Hippocampal formation (tissue), 2 donors: ENCODE measurements around the gene E2F2.
"Not testable (repeated sequence)": the region's sequence is repeated elsewhere in the genome, so short reads cannot be mapped to it uniquely, and the experiment has no call there.

Experiments used
- DNase-seq, 2 donors: peaks; one replicate each; lab custom pipeline; 2025; lab: John Stamatoyannopoulos, UW

Gene E2F2

DNA sequence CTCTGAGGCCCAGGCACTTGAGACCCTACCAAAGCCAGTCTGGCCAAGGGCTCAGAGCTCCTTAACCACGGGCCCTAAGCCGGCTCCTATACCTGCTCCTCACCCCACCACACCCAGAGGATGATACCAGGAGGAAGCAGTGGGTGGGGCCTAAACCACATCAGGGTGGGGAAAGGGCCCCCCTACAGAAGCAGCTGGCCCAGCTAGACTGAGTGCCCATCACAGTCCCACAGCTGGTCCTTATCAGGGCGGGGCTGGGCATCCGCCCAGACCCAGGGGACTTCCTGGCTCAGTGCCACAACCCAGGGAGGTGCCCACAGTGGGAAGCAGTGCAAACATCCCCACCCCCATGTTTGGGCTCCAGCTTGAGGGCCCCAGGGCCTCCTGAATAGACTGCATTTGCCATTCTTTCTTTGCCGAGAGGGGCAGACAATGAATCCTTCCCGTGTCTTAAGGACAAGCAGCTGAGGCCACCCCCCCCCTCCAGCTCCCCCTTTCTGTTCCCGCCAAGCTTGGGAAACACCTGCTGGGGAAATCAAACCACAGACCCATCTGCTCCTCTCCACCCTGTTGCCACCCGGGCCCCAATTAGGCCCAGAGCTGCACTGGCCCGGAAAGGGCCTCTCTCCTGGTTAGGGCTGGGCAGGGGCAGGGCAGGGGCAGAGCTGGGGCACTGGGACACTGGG is 6.2 kb downstream of the E2F2 start:
- no peak for DNase-seq

DNA sequence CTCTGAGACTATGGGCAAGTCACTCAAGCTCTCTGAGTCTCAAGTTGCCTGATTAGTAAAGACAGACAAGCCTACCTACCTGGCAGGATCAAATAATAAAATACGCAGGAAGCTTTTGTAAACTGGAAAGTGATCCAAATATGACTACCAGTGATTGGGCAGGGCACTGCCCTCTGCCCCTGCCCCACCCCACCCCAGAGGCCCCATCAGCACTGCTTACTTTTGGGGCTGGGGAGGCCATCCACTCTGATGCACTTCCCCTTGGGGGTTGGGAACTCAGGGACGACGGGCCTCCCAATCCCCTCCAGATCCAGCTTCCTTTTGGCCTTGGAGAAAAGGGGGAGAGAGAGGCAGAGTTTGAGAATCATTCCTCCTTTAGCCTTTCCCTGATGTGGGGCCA is 6.9 kb downstream of the E2F2 start:
- no peak for DNase-seq

DNA sequence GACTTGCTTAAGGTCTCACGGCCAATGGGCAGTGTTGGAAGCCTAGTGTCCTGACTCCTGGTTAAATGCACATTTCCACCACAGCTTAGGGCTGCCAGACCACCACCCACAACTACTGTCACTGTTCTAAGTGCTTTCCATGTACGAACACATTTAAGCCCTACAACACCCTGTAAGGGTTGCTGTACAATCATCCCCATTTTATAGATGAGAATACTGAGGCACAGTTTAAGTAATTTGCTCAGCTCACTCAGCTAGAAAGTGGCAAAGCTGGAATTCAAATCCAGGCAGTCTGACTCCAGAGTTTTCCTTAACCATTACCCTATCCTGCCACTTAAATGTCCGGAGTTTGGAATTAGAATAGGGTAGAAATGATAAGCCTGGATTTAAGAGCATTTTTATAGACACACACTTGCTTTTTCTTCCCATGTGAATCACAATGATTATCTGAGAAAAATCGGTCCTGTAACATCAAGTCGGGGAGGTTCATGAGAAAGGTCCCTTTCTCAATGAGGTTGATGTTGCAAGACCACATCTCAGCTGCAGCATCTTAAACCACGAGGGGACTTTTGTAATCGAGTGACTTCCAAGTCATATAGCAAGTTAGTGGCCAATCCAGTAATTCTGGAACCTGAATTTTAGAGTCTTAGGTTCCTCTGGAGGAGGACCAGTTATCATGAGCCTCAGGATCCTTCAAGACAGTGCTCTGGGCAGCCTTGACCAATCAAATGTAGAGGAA is 8.6 kb downstream of the E2F2 start:
- no peak for DNase-seq

- DNase-seq: no peak
Measured at GRCh38 chr1:23521588-23521987, 9.4 kb downstream of the E2F2 start.

DNA sequence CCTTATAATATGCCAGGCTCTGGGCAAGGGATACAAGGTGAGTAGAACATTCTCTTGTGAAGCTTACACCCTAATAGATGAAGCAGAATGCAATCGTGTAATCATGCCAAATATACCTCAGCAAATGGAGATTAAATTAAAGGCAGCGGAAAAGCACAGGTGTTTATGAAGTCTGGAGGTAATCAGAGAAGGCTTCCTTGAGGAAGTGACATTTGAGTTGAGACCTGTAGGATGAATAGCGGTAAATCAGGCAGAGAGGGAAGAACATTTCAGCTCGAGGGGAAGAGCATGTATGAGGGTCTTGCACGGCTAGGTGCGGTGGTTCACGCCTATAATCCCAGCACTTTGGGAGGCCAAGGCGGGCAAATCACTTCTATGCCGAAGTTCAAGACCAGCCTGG is 13.5 kb downstream of the E2F2 start:
- DNase-seq: no peak

- DNase-seq: no peak
Measured at GRCh38 chr1:23515905-23516304, 15.1 kb downstream of the E2F2 start.

DNA sequence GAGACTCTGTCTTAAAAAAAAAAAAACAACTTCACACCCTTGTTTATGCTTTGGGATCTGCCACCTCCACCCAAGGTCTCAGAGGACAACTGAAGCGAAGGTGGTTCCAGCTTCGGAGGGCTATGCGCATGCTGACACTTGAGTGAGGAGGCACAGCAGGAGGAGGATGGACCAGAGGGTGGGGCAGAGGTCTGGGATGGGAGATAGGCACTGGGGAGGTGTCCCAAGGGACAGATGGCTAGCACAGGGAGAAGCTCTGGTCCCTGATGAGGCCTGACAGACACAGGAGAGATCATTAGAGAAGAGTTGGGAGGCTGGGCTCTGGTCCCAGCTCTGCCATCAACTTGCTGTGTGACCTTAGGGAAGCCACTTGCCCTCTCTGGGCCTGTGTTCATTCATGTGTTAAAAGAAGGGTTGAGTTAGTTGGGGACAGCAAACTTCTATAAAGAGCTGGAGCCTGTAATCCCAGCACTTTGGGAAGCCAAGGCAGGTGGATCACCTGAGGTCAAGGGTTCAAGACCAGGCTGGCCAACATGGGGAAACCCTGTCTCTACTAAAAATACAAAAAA is 16.8 kb downstream of the E2F2 start:
- no peak for DNase-seq

DNA sequence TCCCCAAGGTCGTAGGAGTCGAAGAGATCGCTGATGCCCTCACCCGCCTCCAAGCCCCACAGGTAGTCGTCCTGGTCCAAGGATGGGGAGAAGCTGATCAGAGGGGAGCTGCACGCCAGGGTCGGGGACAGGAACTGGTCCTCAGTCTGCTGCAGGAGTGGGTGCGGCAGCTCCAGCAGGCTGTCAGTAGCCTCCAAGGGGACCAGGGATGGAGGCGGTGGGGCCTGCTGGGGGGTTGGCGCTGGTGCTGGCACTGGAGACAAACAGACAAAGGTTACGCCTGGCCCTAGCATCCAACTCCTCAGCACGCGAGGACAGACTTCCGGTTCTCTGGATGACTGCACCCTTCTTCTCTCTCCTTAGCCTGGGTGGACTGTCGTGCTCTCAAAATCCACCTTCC is 21.1 kb downstream of the E2F2 start:
- no peak for DNase-seq

- DNase-seq: no peak
Measured at GRCh38 chr1:23506376-23507107, 24.5 kb downstream of the E2F2 start.

GRCh38 chr1:23505851-23506250 is 25.2 kb downstream of the E2F2 start:
- DNase-seq: no peak

- not testable (repeated sequence) for DNase-seq
Measured at GRCh38 chr1:23504156-23504555, 26.9 kb downstream of the E2F2 start.

- no peak for DNase-seq
Measured at GRCh38 chr1:23502951-23503350, 28.1 kb downstream of the E2F2 start.

- DNase-seq: no peak
Measured at GRCh38 chr1:23500466-23500865, 30.6 kb downstream of the E2F2 start.

- no peak for DNase-seq
Measured at GRCh38 chr1:23497777-23498439, 33.1 kb downstream of the E2F2 start.

- no peak for DNase-seq
Measured at GRCh38 chr1:23496490-23497181, 34.4 kb downstream of the E2F2 start.

DNA sequence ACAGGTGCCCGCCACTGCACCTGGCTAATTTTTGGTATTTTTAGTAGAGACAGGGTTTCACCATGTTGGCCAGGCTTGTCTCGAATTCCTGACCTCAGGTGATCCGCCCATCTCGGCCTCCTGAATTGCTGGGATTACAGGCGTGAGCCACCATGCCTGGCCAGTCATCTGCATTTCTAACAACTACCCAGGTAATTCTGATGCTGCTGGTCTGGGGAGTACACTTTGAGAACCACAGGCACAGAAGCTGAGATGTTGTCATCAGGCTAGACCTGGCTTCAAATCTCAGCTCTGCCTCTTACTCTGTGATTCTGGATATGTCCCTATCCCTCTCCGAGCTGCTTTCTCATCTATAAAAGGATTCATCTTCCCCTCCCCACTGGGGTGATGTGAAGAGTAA is 36.2 kb downstream of the E2F2 start:
- DNase-seq: not testable (repeated sequence)

GRCh38 chr1:23492776-23493175 is 38.3 kb downstream of the E2F2 start:
- DNase-seq: not testable (repeated sequence)

DNA sequence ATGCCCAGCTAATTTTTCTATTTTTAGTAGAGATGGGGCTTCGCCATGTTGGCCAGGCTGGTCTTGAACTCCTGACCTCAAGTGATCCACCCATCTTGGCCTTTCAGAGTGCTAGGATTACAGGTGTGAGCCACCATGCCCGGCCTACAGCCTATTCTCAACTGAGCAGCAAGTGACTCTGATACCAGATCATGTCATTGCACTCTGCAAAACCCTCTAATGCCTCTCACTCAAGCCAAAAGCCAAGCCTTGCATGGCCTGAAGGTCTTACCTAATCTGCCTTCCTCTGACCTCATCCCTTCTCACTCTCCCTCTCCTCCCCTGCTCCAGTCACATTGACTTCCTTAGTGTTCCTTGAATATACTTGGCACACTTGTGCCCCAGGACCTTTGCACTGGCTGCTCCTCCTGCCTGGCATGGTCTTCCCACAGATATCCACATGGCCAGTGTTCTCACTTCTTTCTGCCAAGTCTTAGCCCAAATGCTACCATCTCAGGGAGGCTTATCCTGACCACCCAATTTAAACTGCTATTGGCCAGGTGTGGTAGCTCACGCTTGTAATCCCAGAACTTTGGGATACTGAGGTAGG is 38.8 kb downstream of the E2F2 start:
- no peak for DNase-seq

DNA sequence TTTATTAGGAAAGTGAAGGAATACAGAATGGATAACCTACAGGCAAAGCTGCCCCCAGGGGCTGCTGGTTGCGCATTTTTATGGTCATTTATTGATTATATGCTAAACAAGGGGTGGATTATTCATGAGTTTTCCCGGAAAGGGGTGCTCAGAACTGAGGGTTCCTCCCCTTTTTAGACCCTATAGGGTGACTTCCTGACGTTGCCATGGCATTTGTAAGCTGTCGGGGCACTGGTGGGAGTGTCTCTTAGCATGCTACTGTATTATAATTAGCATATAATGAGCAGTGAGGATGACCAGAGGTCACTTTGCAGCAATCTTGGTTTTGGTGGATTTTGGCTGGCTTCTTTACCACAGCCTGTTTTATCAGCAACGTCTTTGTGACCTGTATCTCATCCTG is 41.2 kb downstream of the E2F2 start:
- no peak for DNase-seq

DNA sequence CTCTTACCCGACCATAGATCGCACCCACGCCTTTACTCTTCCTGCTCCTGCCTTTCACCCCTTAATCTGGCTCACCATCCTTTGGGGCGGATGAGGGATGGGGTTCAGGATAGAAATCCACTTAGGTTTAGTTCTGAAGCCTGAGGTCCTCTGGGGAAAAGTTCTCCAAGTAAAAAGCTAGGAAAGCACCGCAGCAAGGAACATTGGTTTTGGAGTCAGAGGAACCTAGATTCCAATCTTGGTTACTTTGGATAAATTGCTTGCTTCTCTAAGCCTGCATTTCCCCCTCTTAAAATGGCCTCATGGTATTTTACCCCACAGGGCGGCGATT is 46.1 kb downstream of the E2F2 start:
- no peak for DNase-seq
